ENCODE data around the gene GPR26. TPM values are rescaled to one million over a fixed set of nuclear protein-coding genes. Genes with fewer than 3 reads are reported as not detected.

GPR26 gene
- total RNA-seq, 3 donors from 2014 or later: not detected

GRCh38 chr10:123687758-123688157, 21.6 kb downstream of the GPR26 start:
- no peaks in the 10 kb centered on the region for H3K9me3 ChIP-seq
- no peak overlapping the region for H3K27ac ChIP-seq
- TF ChIP-seq POLR2A (IDR thresholded peaks at IDR 0.05) (no peak), POLR2AphosphoS5 (IDR thresholded peaks at IDR 0.05) (no peak)
- TF ChIP-seq, protein P1, sequence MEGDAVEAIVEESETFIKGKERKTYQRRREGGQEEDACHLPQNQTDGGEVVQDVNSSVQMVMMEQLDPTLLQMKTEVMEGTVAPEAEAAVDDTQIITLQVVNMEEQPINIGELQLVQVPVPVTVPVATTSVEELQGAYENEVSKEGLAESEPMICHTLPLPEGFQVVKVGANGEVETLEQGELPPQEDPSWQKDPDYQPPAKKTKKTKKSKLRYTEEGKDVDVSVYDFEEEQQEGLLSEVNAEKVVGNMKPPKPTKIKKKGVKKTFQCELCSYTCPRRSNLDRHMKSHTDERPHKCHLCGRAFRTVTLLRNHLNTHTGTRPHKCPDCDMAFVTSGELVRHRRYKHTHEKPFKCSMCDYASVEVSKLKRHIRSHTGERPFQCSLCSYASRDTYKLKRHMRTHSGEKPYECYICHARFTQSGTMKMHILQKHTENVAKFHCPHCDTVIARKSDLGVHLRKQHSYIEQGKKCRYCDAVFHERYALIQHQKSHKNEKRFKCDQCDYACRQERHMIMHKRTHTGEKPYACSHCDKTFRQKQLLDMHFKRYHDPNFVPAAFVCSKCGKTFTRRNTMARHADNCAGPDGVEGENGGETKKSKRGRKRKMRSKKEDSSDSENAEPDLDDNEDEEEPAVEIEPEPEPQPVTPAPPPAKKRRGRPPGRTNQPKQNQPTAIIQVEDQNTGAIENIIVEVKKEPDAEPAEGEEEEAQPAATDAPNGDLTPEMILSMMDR (IDR thresholded peaks at IDR 0.05): no peak
- no peak for DNase-seq (ENCODE audit: low spot score in 2 of 2)
- H3K27me3 ChIP-seq: no peaks in the 10 kb centered on the region
- intact Hi-C loops (cut with DNase I; ENCODE audit: low total_unique reads): no loop called here
- H3K4me3 ChIP-seq: no peak overlapping the region
- no peaks in the 10 kb centered on the region for H3K36me3 ChIP-seq
- H3K4me1 ChIP-seq: no peaks in the 10 kb centered on the region

DNA sequence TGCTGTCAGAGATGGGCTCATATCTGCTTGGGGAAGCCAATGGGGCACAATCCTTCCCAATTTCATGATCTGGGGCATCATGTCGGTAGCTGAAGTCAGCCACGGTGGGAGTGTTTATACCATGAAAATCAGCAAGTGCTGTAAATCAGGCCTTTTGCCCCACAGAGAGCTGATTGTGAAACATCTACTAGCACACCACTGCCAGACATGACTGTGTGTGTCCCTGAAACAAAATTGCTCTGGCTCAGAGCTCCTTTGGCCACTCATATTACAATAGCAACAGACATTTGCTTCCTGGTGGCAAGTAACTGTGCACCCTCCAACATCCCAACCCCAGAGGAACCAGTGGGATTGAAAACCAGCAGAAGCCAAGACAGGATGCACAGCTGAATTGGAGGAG, 23.7 kb downstream of the GPR26 start:
- no peak for DNase-seq (ENCODE audit: low spot score in 2 of 2)
- no peak overlapping the region for H3K27ac ChIP-seq
- intact Hi-C loops (cut with DNase I; ENCODE audit: low total_unique reads): no loop called here

GRCh38 chr10:123703195-123703790, 37.1 kb downstream of the GPR26 start:
- H3K36me3 ChIP-seq: no peaks in the 10 kb centered on the region
- intact Hi-C loops (cut with DNase I; ENCODE audit: low total_unique reads): no loop called here
- no peak overlapping the region for H3K27ac ChIP-seq
- no peaks in the 10 kb centered on the region for H3K27me3 ChIP-seq
- no peak for DNase-seq (ENCODE audit: low spot score in 2 of 2)
- no peaks in the 10 kb centered on the region for H3K4me1 ChIP-seq
- no peak overlapping the region for H3K4me3 ChIP-seq
- no peaks in the 10 kb centered on the region for H3K9me3 ChIP-seq
- TF ChIP-seq, protein P1 (IDR thresholded peaks at IDR 0.05): no peak
- no peak for TF ChIP-seq POLR2A (IDR thresholded peaks at IDR 0.05)
- no peak for TF ChIP-seq POLR2AphosphoS5 (IDR thresholded peaks at IDR 0.05)

More for the DNA sequence above, 23.7 kb downstream of the GPR26 start:
- no peaks in the 10 kb centered on the region for H3K27me3 ChIP-seq
- H3K9me3 ChIP-seq: no peaks in the 10 kb centered on the region
- TF ChIP-seq, protein P1 (IDR thresholded peaks at IDR 0.05): no peak
- TF ChIP-seq POLR2A (IDR thresholded peaks at IDR 0.05) (no peak), POLR2AphosphoS5 (IDR thresholded peaks at IDR 0.05) (no peak)
- no peak overlapping the region for H3K4me3 ChIP-seq
- H3K4me1 ChIP-seq: no peaks in the 10 kb centered on the region
- H3K36me3 ChIP-seq: no peaks in the 10 kb centered on the region

- intact Hi-C loops (cut with DNase I; ENCODE audit: low total_unique reads): no loop called here
- Histone ChIP-seq H3K4me3 (no peak overlapping the region), H3K9me3 (no peaks in the 10 kb centered on the region), H3K27ac (no peak overlapping the region), H3K27me3 (no peaks in the 10 kb centered on the region), H3K4me1 (no peaks in the 10 kb centered on the region), H3K36me3 (no peaks in the 10 kb centered on the region)
- DNase-seq (ENCODE audit: low spot score in 2 of 2): no peak
- TF ChIP-seq, protein P1 (IDR thresholded peaks at IDR 0.05): no peak
- TF ChIP-seq POLR2AphosphoS5 (IDR thresholded peaks at IDR 0.05) (no peak), POLR2A (IDR thresholded peaks at IDR 0.05) (no peak)
These were observed 37.9 kb downstream of the GPR26 start for GRCh38 chr10:123704076-123704475.

- TF ChIP-seq POLR2A (IDR thresholded peaks at IDR 0.05) (no peak), POLR2AphosphoS5 (IDR thresholded peaks at IDR 0.05) (no peak)
- TF ChIP-seq, protein P1 (IDR thresholded peaks at IDR 0.05): no peak
- H3K4me3 ChIP-seq: no peak overlapping the region
- H3K27me3 ChIP-seq: no peaks in the 10 kb centered on the region
- no peaks in the 10 kb centered on the region for H3K36me3 ChIP-seq
- no peak overlapping the region for H3K27ac ChIP-seq
- no peaks in the 10 kb centered on the region for H3K9me3 ChIP-seq
- DNase-seq (ENCODE audit: low spot score in 2 of 2): no peak
- no peaks in the 10 kb centered on the region for H3K4me1 ChIP-seq
- intact Hi-C loops (cut with DNase I; ENCODE audit: low total_unique reads): no loop called here
These were observed 38.7 kb downstream of the GPR26 start for GRCh38 chr10:123704812-123705211.
